Fibroblast of skin of left quadriceps (primary cell): ENCODE data around the gene SH3RF3.

ENCODE experiments used
- DNase-seq, 2 experiments: peaks; one replicate each; pipeline ENCODE4 v3.0.0-alpha.2; 2013; ENCODE audit warnings: low read depth in 2 of 2

SH3RF3 gene

GRCh38 chr2:109537565-109538222 lies 408.7 kb downstream of the SH3RF3 start:
- no peak for DNase-seq

GRCh38 chr2:109538546-109538945 lies 409.5 kb downstream of the SH3RF3 start:
- DNase-seq: no peak

DNA sequence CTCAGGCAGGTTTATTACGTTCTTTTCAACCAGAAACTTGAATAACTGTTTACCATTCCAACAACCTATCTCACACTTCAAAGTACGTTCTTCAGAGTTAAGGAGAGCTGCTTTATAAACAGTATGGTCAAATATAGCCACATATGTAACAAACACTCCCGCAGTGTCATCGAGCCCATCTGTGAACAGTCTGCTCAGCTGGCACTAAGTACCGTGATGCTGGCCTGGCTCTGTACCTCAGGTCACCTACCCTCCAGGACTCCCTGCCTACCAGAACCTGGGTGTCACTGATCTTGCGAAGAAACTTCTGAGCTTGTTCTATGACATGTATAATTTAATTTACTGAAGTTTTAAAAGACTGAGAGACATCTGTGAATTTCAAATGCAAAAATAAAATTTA lies 413.4 kb downstream of the SH3RF3 start:
- DNase-seq: no peak

GRCh38 chr2:109545828-109546713 lies 417.1 kb downstream of the SH3RF3 start:
- DNase-seq: peak; percentile 14 to 24

DNA sequence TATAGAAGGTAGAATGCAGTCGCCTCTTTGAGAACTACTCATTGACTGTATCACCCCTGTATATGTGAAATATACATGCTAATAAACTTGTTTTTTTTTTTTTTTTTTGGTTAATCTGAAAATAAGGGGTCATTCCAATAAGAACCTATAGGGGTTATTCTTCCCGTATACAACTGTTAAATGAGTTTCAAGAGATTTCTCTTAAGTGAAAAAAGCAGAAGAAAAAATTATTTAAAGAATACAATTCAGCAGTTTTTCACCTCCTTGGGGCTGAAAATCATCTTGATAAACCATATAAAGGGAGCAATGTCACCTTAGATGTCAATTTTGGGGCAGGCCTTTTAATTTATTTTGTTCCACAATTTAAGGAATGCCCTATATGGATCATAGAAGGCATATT lies 418.3 kb downstream of the SH3RF3 start:
- no peak for DNase-seq

GRCh38 chr2:109549016-109549590 lies 420.1 kb downstream of the SH3RF3 start:
- DNase-seq: no peak
